Rectal smooth muscle tissue (tissue), 1 donor: Measurements from ENCODE around the gene GPR35.
"Not testable (repeated sequence)": the region's sequence is repeated elsewhere in the genome, so short reads cannot be mapped to it uniquely, and the experiment has no call there.

ENCODE experiments used
- H3K27ac ChIP-seq: one replicate; pipeline ENCODE4 v1.7.0; 2013; ENCODE audit warnings: low read depth, low read length, inconsistent platforms
- H3K27me3 ChIP-seq: one replicate; pipeline ENCODE4 v1.7.0; 2013; ENCODE audit warnings: low read length; ENCODE audit not compliant: control insufficient read depth, insufficient read depth
- H3K36me3 ChIP-seq: one replicate; pipeline ENCODE4 v1.7.0; 2013; ENCODE audit warnings: low read length; ENCODE audit not compliant: control insufficient read depth, insufficient read depth
- H3K4me1 ChIP-seq: one replicate; pipeline ENCODE4 v1.7.0; 2013; ENCODE audit warnings: low read length; ENCODE audit not compliant: control insufficient read depth, insufficient read depth
- H3K4me3 ChIP-seq: one replicate; pipeline ENCODE4 v1.7.0; 2013; ENCODE audit warnings: low read length
- H3K9ac ChIP-seq: one replicate; pipeline ENCODE4 v1.7.0; 2013; ENCODE audit warnings: low read length

Gene GPR35

GRCh38 chr2:240651185-240651584 is 25.9 kb downstream of the GPR35 start:
- Histone ChIP-seq H3K36me3 (no peaks in the 10 kb centered on the region), H3K27me3 (peaks cover 18% of the 10 kb centered on the region), H3K27ac (no peak overlapping the region), H3K4me3 (no peak overlapping the region), H3K4me1 (no peaks in the 10 kb centered on the region), H3K9ac (no peak overlapping the region)

- no peaks in the 10 kb centered on the region for H3K27me3 ChIP-seq
- no peak overlapping the region for H3K4me3 ChIP-seq
- no peaks in the 10 kb centered on the region for H3K36me3 ChIP-seq
- no peak overlapping the region for H3K9ac ChIP-seq
- no peaks in the 10 kb centered on the region for H3K4me1 ChIP-seq
- H3K27ac ChIP-seq, result no peak overlapping the region
These were observed 30.9 kb downstream of the GPR35 start for GRCh38 chr2:240655931-240656886.

GRCh38 chr2:240659883-240660282 is 34.6 kb downstream of the GPR35 start:
- not testable (repeated sequence) for H3K27ac ChIP-seq, H3K4me3 ChIP-seq, H3K36me3 ChIP-seq, H3K9ac ChIP-seq, H3K27me3 ChIP-seq, H3K4me1 ChIP-seq

GRCh38 chr2:240662681-240663080 is 37.4 kb downstream of the GPR35 start:
- H3K4me3 ChIP-seq, result no peak overlapping the region
- no peak overlapping the region for H3K27ac ChIP-seq
- H3K27me3 ChIP-seq, result no peaks in the 10 kb centered on the region
- no peaks in the 10 kb centered on the region for H3K4me1 ChIP-seq
- no peaks in the 10 kb centered on the region for H3K36me3 ChIP-seq
- H3K9ac ChIP-seq, result no peak overlapping the region

GRCh38 chr2:240663546-240664190 is 38.4 kb downstream of the GPR35 start:
- no peaks in the 10 kb centered on the region for H3K36me3 ChIP-seq
- no peak overlapping the region for H3K4me3 ChIP-seq
- no peaks in the 10 kb centered on the region for H3K4me1 ChIP-seq
- no peak overlapping the region for H3K9ac ChIP-seq
- no peak overlapping the region for H3K27ac ChIP-seq
- no peaks in the 10 kb centered on the region for H3K27me3 ChIP-seq

GRCh38 chr2:240664622-240665021 is 39.3 kb downstream of the GPR35 start:
- Histone ChIP-seq H3K9ac (no peak overlapping the region), H3K27ac (no peak overlapping the region), H3K36me3 (no peaks in the 10 kb centered on the region), H3K4me3 (no peak overlapping the region), H3K27me3 (no peaks in the 10 kb centered on the region), H3K4me1 (no peaks in the 10 kb centered on the region)

GRCh38 chr2:240670402-240670801 is 45.1 kb downstream of the GPR35 start:
- no peak overlapping the region for H3K9ac ChIP-seq
- H3K4me1 ChIP-seq, result no peaks in the 10 kb centered on the region
- H3K27ac ChIP-seq, result no peak overlapping the region
- no peaks in the 10 kb centered on the region for H3K36me3 ChIP-seq
- H3K27me3 ChIP-seq, result peaks cover 5% of the 10 kb centered on the region
- H3K4me3 ChIP-seq, result no peak overlapping the region

GRCh38 chr2:240670950-240671349 is 45.7 kb downstream of the GPR35 start:
- no peaks in the 10 kb centered on the region for H3K36me3 ChIP-seq
- peaks cover 5% of the 10 kb centered on the region for H3K27me3 ChIP-seq
- H3K27ac ChIP-seq, result no peak overlapping the region
- H3K9ac ChIP-seq, result no peak overlapping the region
- H3K4me3 ChIP-seq, result no peak overlapping the region
- no peaks in the 10 kb centered on the region for H3K4me1 ChIP-seq

GRCh38 chr2:240672076-240672700 is 46.9 kb downstream of the GPR35 start:
- Histone ChIP-seq H3K4me3 (no peak overlapping the region), H3K4me1 (no peaks in the 10 kb centered on the region), H3K36me3 (no peaks in the 10 kb centered on the region), H3K27me3 (peaks cover 5% of the 10 kb centered on the region), H3K9ac (no peak overlapping the region), H3K27ac (no peak overlapping the region)

GRCh38 chr2:240672701-240673190 is 47.5 kb downstream of the GPR35 start:
- H3K36me3 ChIP-seq, result no peaks in the 10 kb centered on the region
- H3K9ac ChIP-seq, result no peak overlapping the region
- H3K27me3 ChIP-seq, result peaks cover 5% of the 10 kb centered on the region
- no peaks in the 10 kb centered on the region for H3K4me1 ChIP-seq
- H3K27ac ChIP-seq, result no peak overlapping the region
- H3K4me3 ChIP-seq, result no peak overlapping the region

- H3K36me3 ChIP-seq, H3K27me3 ChIP-seq, H3K9ac ChIP-seq, H3K4me3 ChIP-seq, H3K4me1 ChIP-seq, H3K27ac ChIP-seq: not testable (repeated sequence)
These were observed 49.3 kb downstream of the GPR35 start for GRCh38 chr2:240674461-240675184.

- not testable (repeated sequence) for H3K36me3 ChIP-seq
These were observed 50.1 kb downstream of the GPR35 start for GRCh38 chr2:240675345-240675744.

More at GRCh38 chr2:240675345-240675744, 50.1 kb downstream of the GPR35 start:
- not testable (repeated sequence) for H3K27me3 ChIP-seq, H3K4me1 ChIP-seq, H3K4me3 ChIP-seq, H3K27ac ChIP-seq, H3K9ac ChIP-seq
